ENCODE measurements around the gene MYCN.

GRCh38 chr2:15968280-15969178 lies 28.2 kb downstream of the MYCN start:
- TF ChIP-seq POLR2AphosphoS5 (IDR thresholded peaks at IDR 0.05; ENCODE audit: borderline replicate concordance, low read depth, low read length) (no peak), EZH2 (IDR thresholded peaks at IDR 0.05) (no peak), FOXP2 (optimal IDR thresholded peaks at IDR 0.05; ENCODE audit: control extremely low read depth, extremely low read length, insufficient read depth) (no peak)

All from SK-N-MC (cell line).